ENCODE results near the gene UBE2J2.

UBE2J2 gene

GRCh38 chr1:1295154-1295923 is 21.7 kb upstream of the UBE2J2 start:
- no peak overlapping the region for H3K4me3 ChIP-seq (ENCODE audit: low read depth, low read length)
- in situ Hi-C loops (cut with HindIII; ENCODE audit: low sequenced_read_pairs) = loop anchor here (25.0 kb wide), 1 partner anchor 158 kb away; no protein-coding TSS in a partner anchor
- TF ChIP-seq, protein P1, sequence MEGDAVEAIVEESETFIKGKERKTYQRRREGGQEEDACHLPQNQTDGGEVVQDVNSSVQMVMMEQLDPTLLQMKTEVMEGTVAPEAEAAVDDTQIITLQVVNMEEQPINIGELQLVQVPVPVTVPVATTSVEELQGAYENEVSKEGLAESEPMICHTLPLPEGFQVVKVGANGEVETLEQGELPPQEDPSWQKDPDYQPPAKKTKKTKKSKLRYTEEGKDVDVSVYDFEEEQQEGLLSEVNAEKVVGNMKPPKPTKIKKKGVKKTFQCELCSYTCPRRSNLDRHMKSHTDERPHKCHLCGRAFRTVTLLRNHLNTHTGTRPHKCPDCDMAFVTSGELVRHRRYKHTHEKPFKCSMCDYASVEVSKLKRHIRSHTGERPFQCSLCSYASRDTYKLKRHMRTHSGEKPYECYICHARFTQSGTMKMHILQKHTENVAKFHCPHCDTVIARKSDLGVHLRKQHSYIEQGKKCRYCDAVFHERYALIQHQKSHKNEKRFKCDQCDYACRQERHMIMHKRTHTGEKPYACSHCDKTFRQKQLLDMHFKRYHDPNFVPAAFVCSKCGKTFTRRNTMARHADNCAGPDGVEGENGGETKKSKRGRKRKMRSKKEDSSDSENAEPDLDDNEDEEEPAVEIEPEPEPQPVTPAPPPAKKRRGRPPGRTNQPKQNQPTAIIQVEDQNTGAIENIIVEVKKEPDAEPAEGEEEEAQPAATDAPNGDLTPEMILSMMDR (IDR thresholded peaks at IDR 0.05; ENCODE audit: low read depth, low read length, missing control alignments) = no peak
- DNase-seq (ENCODE audit: low read depth) = no peak

DNA sequence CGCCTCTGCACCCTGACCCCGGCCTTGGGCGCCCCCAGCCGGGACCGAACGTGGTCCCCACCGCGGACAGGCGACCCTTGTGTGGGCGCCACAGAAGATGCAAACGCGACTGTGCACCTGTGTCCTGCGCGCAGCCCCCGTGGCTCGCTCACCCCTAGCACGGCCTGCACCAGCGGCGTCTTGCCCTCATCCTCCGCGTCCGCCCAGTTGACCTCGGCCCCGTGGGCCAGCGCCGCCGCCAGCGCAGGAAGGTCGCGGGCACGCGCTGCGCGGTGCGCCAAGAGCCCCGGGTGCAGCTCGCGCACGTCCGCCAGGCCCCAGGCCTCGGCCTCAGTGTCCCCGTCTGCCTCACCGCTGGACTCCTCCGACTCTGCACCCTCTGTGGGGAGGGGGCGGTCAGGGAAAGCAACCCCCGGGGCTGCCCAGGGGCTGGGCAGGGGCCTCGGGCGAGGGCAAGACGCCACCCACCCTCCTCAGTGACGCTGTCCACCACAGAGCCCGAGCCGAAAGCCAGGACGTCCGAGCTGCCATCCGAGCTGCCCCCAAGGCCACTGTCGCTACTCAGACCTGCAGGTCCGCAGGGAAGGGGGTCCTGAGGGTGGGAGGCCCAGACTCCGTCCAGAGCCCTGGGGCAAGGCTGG is 20.7 kb upstream of the UBE2J2 start:
- TF ChIP-seq, protein P1 (IDR thresholded peaks at IDR 0.05; ENCODE audit: low read depth, low read length, missing control alignments) = no peak
- in situ Hi-C loops (cut with HindIII; ENCODE audit: low sequenced_read_pairs) = loop anchor here (25.0 kb wide), 1 partner anchor 157 kb away; no protein-coding TSS in a partner anchor
- DNase-seq (ENCODE audit: low read depth) = no peak
- no peak overlapping the region for H3K4me3 ChIP-seq (ENCODE audit: low read depth, low read length)

DNA sequence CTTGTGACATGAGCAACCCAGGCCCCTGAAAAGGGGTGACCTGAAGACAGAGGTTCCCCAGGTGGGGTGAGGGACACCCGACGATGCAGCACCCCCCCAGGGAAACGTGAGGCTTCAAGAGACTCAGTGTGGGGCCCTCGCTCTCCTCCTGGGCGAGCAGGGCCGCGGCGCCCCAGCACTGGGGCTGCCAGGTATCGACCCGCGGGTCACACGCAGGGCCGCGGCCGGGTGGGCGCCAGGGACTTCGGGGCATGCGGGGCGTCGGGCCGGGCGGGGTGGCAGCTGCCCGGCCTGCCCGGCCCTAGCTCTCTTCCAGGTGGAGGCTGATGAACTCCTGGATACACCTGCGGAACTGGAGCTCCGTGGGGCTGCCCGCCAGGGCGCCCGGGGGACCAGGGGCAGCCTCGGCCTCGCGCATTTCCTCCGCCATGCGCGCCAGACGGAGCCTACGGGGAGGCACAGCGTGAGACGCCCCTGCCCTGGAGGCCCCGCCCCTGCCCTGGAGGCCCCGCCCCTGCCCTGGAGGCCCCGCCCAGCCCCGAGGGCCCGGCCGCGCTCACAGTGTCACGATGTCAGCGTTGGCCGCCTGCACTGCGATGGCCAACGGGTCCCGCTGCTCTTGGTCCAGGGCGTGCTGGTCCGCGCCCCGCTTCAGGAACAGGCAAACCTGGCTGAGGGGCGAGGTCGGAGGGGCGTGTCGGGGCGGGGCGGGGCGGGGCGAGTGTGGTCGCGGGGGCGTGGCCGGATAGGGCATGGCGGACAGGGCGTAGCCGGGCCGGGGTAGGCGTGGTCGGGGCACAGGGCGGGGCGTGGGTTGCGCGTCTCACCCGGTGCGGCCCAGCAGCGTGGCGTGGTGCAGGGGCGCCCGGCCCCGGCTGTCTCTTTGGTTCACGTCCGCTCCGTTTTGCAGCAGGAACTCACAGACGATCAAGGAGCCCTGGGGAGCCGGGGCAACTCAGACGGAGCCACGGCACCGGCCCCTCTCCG is 19.9 kb upstream of the UBE2J2 start:
- no peak for DNase-seq (ENCODE audit: low read depth)
- TF ChIP-seq, protein P1 (IDR thresholded peaks at IDR 0.05; ENCODE audit: low read depth, low read length, missing control alignments) = no peak
- in situ Hi-C loops (cut with HindIII; ENCODE audit: low sequenced_read_pairs) = loop anchor here (25.0 kb wide), 1 partner anchor 156 kb away; no protein-coding TSS in a partner anchor
- H3K4me3 ChIP-seq (ENCODE audit: low read depth, low read length) = no peak overlapping the region

GRCh38 chr1:1292851-1293250 is 19.2 kb upstream of the UBE2J2 start:
- no peak overlapping the region for H3K4me3 ChIP-seq (ENCODE audit: low read depth, low read length)
- in situ Hi-C loops (cut with HindIII; ENCODE audit: low sequenced_read_pairs) = loop anchor here (25.0 kb wide), 1 partner anchor 156 kb away; no protein-coding TSS in a partner anchor
- DNase-seq (ENCODE audit: low read depth) = no peak
- TF ChIP-seq, protein P1 (IDR thresholded peaks at IDR 0.05; ENCODE audit: low read depth, low read length, missing control alignments) = no peak

GRCh38 chr1:1292442-1292779 is 18.8 kb upstream of the UBE2J2 start:
- in situ Hi-C loops (cut with HindIII; ENCODE audit: low sequenced_read_pairs) = loop anchor here (25.0 kb wide), 1 partner anchor 155 kb away; no protein-coding TSS in a partner anchor
- TF ChIP-seq, protein P1 (IDR thresholded peaks at IDR 0.05; ENCODE audit: low read depth, low read length, missing control alignments) = no peak
- no peak for DNase-seq (ENCODE audit: low read depth)
- no peak overlapping the region for H3K4me3 ChIP-seq (ENCODE audit: low read depth, low read length)

Data from astrocyte of the cerebellum (primary cell).